ENCODE data around the gene SLIT3.

DNA sequence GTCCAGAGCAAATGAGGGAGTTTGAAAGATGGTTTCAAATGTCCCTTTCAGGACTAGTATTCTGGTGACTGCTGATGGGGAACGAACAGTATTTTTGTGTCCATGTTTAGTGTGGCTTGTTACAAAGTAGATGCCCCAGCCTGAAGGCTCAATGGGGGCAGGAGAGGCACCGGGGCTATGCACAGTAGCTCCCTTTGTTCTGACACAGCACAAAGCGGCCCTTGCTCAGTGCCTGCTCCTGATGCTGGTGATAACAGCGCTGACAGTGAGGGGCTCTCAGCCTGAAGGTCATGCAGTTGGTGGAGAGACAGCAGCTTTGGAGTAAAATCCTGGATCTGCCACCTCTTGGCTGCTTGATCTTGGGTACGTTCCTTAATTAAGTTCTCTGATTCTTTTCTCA is 188.9 kb downstream of the SLIT3 start:
- TF ChIP-seq ZNF384 (IDR thresholded peaks at IDR 0.05): no peak
- TF ChIP-seq SUZ12 (IDR thresholded peaks at IDR 0.05): no peak
- TF ChIP-seq ELF4 (IDR thresholded peaks at IDR 0.05): no peak
- TF ChIP-seq BHLHE40 (IDR thresholded peaks at IDR 0.05; ENCODE audit: borderline replicate concordance): no peak
- no peak for TF ChIP-seq SP1 (IDR thresholded peaks at IDR 0.05)
- TF ChIP-seq FOXM1 (IDR thresholded peaks at IDR 0.05; ENCODE audit: borderline replicate concordance): no peak
- no peak for TF ChIP-seq NFRKB (IDR thresholded peaks at IDR 0.05)
